H1 (cell line): Measurements from ENCODE around the gene L3MBTL3. TPM values are rescaled to one million over a fixed set of nuclear protein-coding genes. Genes with fewer than 3 reads are reported as not detected.

Experiments used
- CTCF ChIA-PET: fragments of 300-600 bp; sonication (Branson Sonifier 250); formaldehyde crosslinking; loops from one replicate; lab custom pipeline; 2021; ENCODE audit not compliant: partially characterized antibody; lab: Charles Lee
- POLR2A ChIA-PET: fragments of 300-600 bp; sonication (Branson Sonifier 250); formaldehyde crosslinking; loops from one replicate; lab custom pipeline; 2021; ENCODE audit warnings: inconsistent platforms; ENCODE audit not compliant: partially characterized antibody; lab: Charles Lee
- DNase-seq, 2 experiments: peaks; one replicate each; pipeline versions ENCODE4 v3.0.0 to v3.0.0-alpha.2; 2010 to 2022; ENCODE audit warnings: low spot score in 2 of 2, low read depth in 1 of 2, mixed read lengths in 1 of 2
- FAIRE-seq: peaks from 2 replicates; lab custom pipeline; 2011; peaks lifted over from hg19 to GRCh38; lab: Jason Lieb, UNC
- H2AFZ ChIP-seq: 2 replicates; pipeline ENCODE4 v1.8.1; 2012; ENCODE audit warnings: low read length, inconsistent platforms
- H2AK5ac ChIP-seq: 2 replicates; pipeline ENCODE4 v1.6.1; 2013; ENCODE audit warnings: low read depth, low read length
- H2BK120ac ChIP-seq: replicated peaks from 2 replicates; pipeline ENCODE3; 2013; ENCODE audit warnings: low read depth, low read length, inconsistent platforms
- H2BK12ac ChIP-seq: 2 replicates; pipeline ENCODE4 v1.6.1; 2013; ENCODE audit warnings: low read depth, low read length
- H2BK15ac ChIP-seq: 2 replicates; pipeline ENCODE4 v1.6.1; 2013; ENCODE audit warnings: low read length
- H2BK20ac ChIP-seq: 2 replicates; pipeline ENCODE4 v1.6.1; 2013; ENCODE audit warnings: low read length
- H2BK5ac ChIP-seq: 2 replicates; pipeline ENCODE4 v1.6.1; 2013; ENCODE audit warnings: low read depth, low read length
- H3K14ac ChIP-seq: 2 replicates; pipeline ENCODE4 v1.6.1; 2013; ENCODE audit warnings: inconsistent platforms; ENCODE audit not compliant: insufficient read length
- H3K18ac ChIP-seq: 2 replicates; pipeline ENCODE4 v1.6.1; 2013; ENCODE audit warnings: low read length; ENCODE audit errors: extremely low read depth
- H3K23ac ChIP-seq: 2 replicates; pipeline ENCODE4 v1.6.1; 2013; ENCODE audit warnings: inconsistent platforms; ENCODE audit not compliant: insufficient read length
- H3K23me2 ChIP-seq: 2 replicates; pipeline ENCODE4 v1.6.1; 2013; ENCODE audit warnings: low read depth, low read length
- H3K27ac ChIP-seq: 2 replicates; pipeline ENCODE4 v1.6.1; 2011; ENCODE audit warnings: low read depth, low read length, inconsistent platforms
- H3K27me3 ChIP-seq, 4 experiments: replicated peaks in 1 of 4; 1 replicate in 1 of 4; 2 replicates in 3 of 4; pipeline versions ENCODE4 v1.6.1 to v1.8.1; 2011 to 2013; ENCODE audit warnings: low read length in 3 of 4, mild to moderate bottlenecking in 3 of 4, inconsistent platforms in 2 of 4, mixed read lengths in 2 of 4, moderate library complexity in 1 of 4; ENCODE audit not compliant: control insufficient read depth in 3 of 4, insufficient read depth in 3 of 4; ENCODE audit errors: extremely low read depth in 1 of 4
- H3K36me3 ChIP-seq, 4 experiments: 2 replicates each; pipeline versions ENCODE4 v1.6.1 to v1.8.1; 2011 to 2013; ENCODE audit warnings: mild to moderate bottlenecking in 4 of 4, low read length in 3 of 4, moderate library complexity in 2 of 4, control low read depth in 1 of 4, inconsistent platforms in 1 of 4; ENCODE audit not compliant: insufficient read depth in 4 of 4, control insufficient read depth in 2 of 4
- H3K4ac ChIP-seq: replicated peaks from 2 replicates; pipeline ENCODE3; 2013; ENCODE audit warnings: low read length, low read depth, mixed read lengths, inconsistent platforms; ENCODE audit not compliant: insufficient read length
- H3K4me1 ChIP-seq, 4 experiments: replicated peaks in 1 of 4; 1 replicate in 1 of 4; 2 replicates in 3 of 4; pipeline versions ENCODE4 v1.6.1 to v1.8.1; 2011 to 2013; ENCODE audit warnings: low read length in 3 of 4, inconsistent platforms in 2 of 4, mixed read lengths in 1 of 4; ENCODE audit not compliant: insufficient read depth in 4 of 4, control insufficient read depth in 3 of 4
- H3K4me2 ChIP-seq, 2 experiments: 2 replicates each; pipeline versions ENCODE4 v1.6.1 to v1.8.1; 2011 to 2013; ENCODE audit warnings: low read depth in 2 of 2, low read length in 2 of 2, control low read depth in 1 of 2, inconsistent platforms in 1 of 2, mild to moderate bottlenecking in 1 of 2; ENCODE audit not compliant: insufficient read depth in 1 of 2
- H3K4me3 ChIP-seq, 4 experiments: fragments of 200-600, 300-600 bp in 1 of 4; sonication (generic), shearing (Covaris generic), sonication (Bioruptor Twin) in 1 of 4; 2 replicates each; pipeline versions ENCODE4 v1.5.1 to v1.8.1; 2011 to 2016; ENCODE audit warnings: low read length in 4 of 4, low read depth in 3 of 4, control low read depth in 2 of 4, inconsistent platforms in 2 of 4, mild to moderate bottlenecking in 2 of 4, mixed read lengths in 1 of 4, moderate library complexity in 1 of 4; ENCODE audit not compliant: insufficient read depth in 2 of 4; ENCODE audit errors: extremely low read depth in 1 of 4
- H3K56ac ChIP-seq: replicated peaks from 2 replicates; pipeline ENCODE3; 2013; ENCODE audit warnings: low read depth, mild to moderate bottlenecking, mixed read lengths, low read length, inconsistent platforms; ENCODE audit not compliant: insufficient read length
- H3K79me1 ChIP-seq: 2 replicates; pipeline ENCODE4 v1.6.1; 2013; ENCODE audit warnings: low read depth, low read length, control low read depth
- H3K79me2 ChIP-seq, 2 experiments: 2 replicates each; pipeline versions ENCODE4 v1.6.1 to v1.8.1; 2012 to 2013; ENCODE audit warnings: low read length in 2 of 2, mild to moderate bottlenecking in 2 of 2, inconsistent platforms in 1 of 2; ENCODE audit not compliant: insufficient read depth in 2 of 2, control insufficient read depth in 1 of 2
- H3K9ac ChIP-seq, 4 experiments: replicated peaks in 1 of 4; 1 replicate in 1 of 4; 2 replicates in 3 of 4; pipeline versions ENCODE4 v1.6.1 to v1.8.1; 2011 to 2013; ENCODE audit warnings: low read depth in 3 of 4, low read length in 3 of 4, control low read depth in 2 of 4, mild to moderate bottlenecking in 2 of 4, moderate library complexity in 2 of 4, inconsistent platforms in 1 of 4; ENCODE audit errors: extremely low read depth in 1 of 4
- H3K9me3 ChIP-seq, 2 experiments: 2 replicates each; pipeline versions ENCODE4 v1.6.1 to v1.8.1; 2012 to 2013; ENCODE audit warnings: mild to moderate bottlenecking in 2 of 2, moderate library complexity in 2 of 2, control low read depth in 1 of 2, inconsistent platforms in 1 of 2, low read depth in 1 of 2, low read length in 1 of 2, mixed read lengths in 1 of 2; ENCODE audit not compliant: insufficient read depth in 2 of 2
- H4K20me1 ChIP-seq, 2 experiments: replicated peaks in 1 of 2; 2 replicates each; pipeline versions ENCODE3 to v1.8.1; 2011 to 2013; ENCODE audit warnings: inconsistent platforms in 2 of 2, low read length in 2 of 2, mild to moderate bottlenecking in 1 of 2; ENCODE audit not compliant: insufficient read depth in 2 of 2, control insufficient read depth in 1 of 2
- H4K5ac ChIP-seq: 2 replicates; pipeline ENCODE4 v1.6.1; 2013; ENCODE audit warnings: low read length, low read depth, mixed read lengths, inconsistent platforms; ENCODE audit not compliant: insufficient read length
- H4K8ac ChIP-seq: 2 replicates; pipeline ENCODE4 v1.8.0; 2013; ENCODE audit warnings: mild to moderate bottlenecking, moderate library complexity, low read length, inconsistent platforms; ENCODE audit not compliant: insufficient read depth; ENCODE audit errors: extremely low read depth
- H4K91ac ChIP-seq: replicated peaks from 2 replicates; pipeline ENCODE3; 2013; ENCODE audit warnings: low read length, mixed read lengths, inconsistent platforms; ENCODE audit not compliant: insufficient read length
- BCL11A ChIP-seq, 2 experiments: IDR thresholded peaks; one replicate each; pipeline ENCODE4 v1.6.1; 2011; ENCODE audit warnings: low read depth in 2 of 2, low read length in 2 of 2, mild to moderate bottlenecking in 2 of 2
- CEBPB ChIP-seq: IDR thresholded peaks from 2 replicates; pipeline ENCODE4 v1.6.1; 2012; ENCODE audit warnings: low read depth, low read length
- CREB1 ChIP-seq: IDR thresholded peaks from 2 replicates; pipeline ENCODE4 v1.6.1; 2012; ENCODE audit warnings: inconsistent platforms
- CTBP2 ChIP-seq: IDR thresholded peaks from 2 replicates; pipeline ENCODE4 v1.7.0; 2011; ENCODE audit warnings: borderline replicate concordance, mild to moderate bottlenecking, moderate library complexity, mixed read lengths, low read length; ENCODE audit not compliant: insufficient read depth, insufficient read length
- CTCF ChIP-seq, 3 experiments: IDR thresholded peaks; 1 replicate in 2 of 3; 2 replicates in 1 of 3; pipeline versions ENCODE4 v1.5.1 to v1.6.1; 2011; ENCODE audit warnings: low read length in 3 of 3, mild to moderate bottlenecking in 3 of 3, inconsistent platforms in 2 of 3, low read depth in 1 of 3, moderate library complexity in 1 of 3; ENCODE audit not compliant: insufficient read depth in 1 of 3; ENCODE audit errors: control extremely low read depth in 1 of 3
- GTF2F1 ChIP-seq: IDR thresholded peaks from 2 replicates; pipeline ENCODE4 v1.6.1; 2012; ENCODE audit warnings: low read depth, low read length, improper control_type of control experiment, borderline replicate concordance
- MAX ChIP-seq: IDR thresholded peaks from 2 replicates; pipeline ENCODE4 v1.6.1; 2012; ENCODE audit warnings: inconsistent platforms
- PHF8 ChIP-seq: fragments of 200-600 bp; sonication (generic); conservative IDR thresholded peaks from 2 replicates; pipeline ENCODE4 v1.7.1; 2012; ENCODE audit warnings: low read depth, mild to moderate bottlenecking, inconsistent platforms, low read length, moderate library complexity
- SP1 ChIP-seq: IDR thresholded peaks from 2 replicates; pipeline ENCODE4 v1.6.1; 2011; ENCODE audit warnings: low read depth, low read length
- SP4 ChIP-seq: IDR thresholded peaks from 2 replicates; pipeline ENCODE4 v1.6.1; 2012; ENCODE audit warnings: low read length, inconsistent platforms
- YY1 ChIP-seq: IDR thresholded peaks from 2 replicates; pipeline ENCODE4 v1.6.1; 2011; ENCODE audit warnings: low read depth, mild to moderate bottlenecking, low read length
- polyA plus RNA-seq, 7 experiments: library from polyadenylated mRNA; depleted of rRNA in 3 of 7; stranded (reverse) in 5 of 7; unstranded in 2 of 7; fragments of >200 nt in 5 of 7; fragments of 200-250 nt in 2 of 7; gene quantifications; 1 replicate in 5 of 7; 2 replicates in 1 of 7; 4 replicates in 1 of 7; pipeline versions ENCODE4 v1.2.1 to v1.2.3, GENCODE V29; 2011 to 2013; ENCODE audit warnings: missing spikeins in 2 of 7, mixed read lengths in 2 of 7
- total RNA-seq: library from RNA; stranded (reverse); fragmentation: NEBNext Ultra II Directional; extraction: Animal tissue kit (Norgen Biotek cat#: 25700); gene quantifications from 2 replicates; pipeline ENCODE4 v1.2.1, GENCODE V29; 2021

L3MBTL3 gene
- total and polyA plus RNA-seq, 2 of the 8 experiments (the other 6 are each of a cell fraction or from before 2014, with no cell fraction given) = 3.9 to 17.2 TPM

DNA sequence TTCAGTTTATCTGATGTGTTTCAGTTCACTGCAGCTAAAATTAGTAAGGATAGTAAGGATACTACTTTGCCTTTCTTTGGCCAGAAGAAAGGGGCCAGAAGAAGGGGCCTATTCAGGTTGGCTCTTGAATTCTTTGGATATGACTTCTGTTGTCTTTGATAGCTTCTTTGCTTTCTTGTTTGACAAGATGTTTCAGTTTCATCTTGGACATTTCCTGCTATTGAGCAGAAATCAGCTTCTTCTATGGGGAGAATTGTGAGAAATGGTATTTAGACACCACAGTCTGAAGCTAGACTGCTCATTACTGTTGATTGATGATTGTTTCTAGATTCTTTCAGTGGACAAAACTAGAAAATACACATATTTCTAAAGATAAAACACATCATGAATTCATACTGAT lies 23.2 kb downstream of the L3MBTL3 start:
- Histone ChIP-seq H4K5ac (no peak overlapping the region), H3K4me3 (no peak overlapping the region), H2BK12ac (no peak overlapping the region), H2BK120ac (no peak overlapping the region), H3K14ac (no peak overlapping the region), H3K9ac (no peak overlapping the region), H3K4me2 (no peak overlapping the region), H3K23ac (no peak overlapping the region), H2BK15ac (no peak overlapping the region), H3K79me2 (0 out of 4 replicates have a peak, but pooled peaks cover 0 to 2% of the 10 kb centered on the region in 2 experiments), H3K4me1 (no peaks in the 10 kb centered on the region), H2AK5ac (no peak overlapping the region), H3K23me2 (no peaks in the 10 kb centered on the region), H3K4ac (no peak overlapping the region), H3K27me3 (no peaks in the 10 kb centered on the region), H3K27ac (no peak overlapping the region), H4K20me1 (no peaks in the 10 kb centered on the region), H3K36me3 (no peaks in the 10 kb centered on the region), H2BK20ac (no peak overlapping the region), H4K8ac (no peak overlapping the region), H3K56ac (no peak overlapping the region), H3K79me1 (no peaks in the 10 kb centered on the region), H3K18ac (no peak overlapping the region), H4K91ac (no peak overlapping the region), H3K9me3 (no peaks in the 10 kb centered on the region), H2AFZ (no peak overlapping the region), H2BK5ac (no peak overlapping the region)
- CTCF ChIA-PET = interaction anchor here (0.8 to 0.9 kb wide), 2 partner anchors 20 to 240 kb away, joined by 3 to 4 read pairs; no protein-coding TSS in a partner anchor
- FAIRE-seq (no peak), DNase-seq (no peak)
- POLR2A ChIA-PET = no interaction called here
- TF ChIP-seq GTF2F1 = no peak
- TF ChIP-seq CTCF (IDR thresholded peaks at IDR 0.05; ENCODE audit: control extremely low read depth in 1 of 3, insufficient read depth in 1 of 3, low read depth in 1 of 3, low read length in 3 of 3) = no peak
- TF ChIP-seq CTBP2 = no peak
- TF ChIP-seq SP4 = no peak
- no peak for TF ChIP-seq MAX
- TF ChIP-seq YY1 = no peak
- TF ChIP-seq CREB1 = no peak
- TF ChIP-seq PHF8 = no peak
- TF ChIP-seq CEBPB = no peak
- TF ChIP-seq BCL11A (IDR thresholded peaks at IDR 0.05; ENCODE audit: low read depth in 2 of 2, low read length in 2 of 2) = no peak
- no peak for TF ChIP-seq SP1
